ENCODE measurements around the gene METTL9.
"Not testable (repeated sequence)": the region's sequence is repeated elsewhere in the genome, so short reads cannot be mapped to it uniquely, and the experiment has no call there.

METTL9 gene

GRCh38 chr16:21599122-21600030 lies at the start of gene METTL9:
Gene METTL9, plus strand, starts transcription at chr16:21599577. Its CDS starts 157 bp downstream, at chr16:21599734.
- DNase-seq (ENCODE audit: low spot score) = peak; percentile 97

GRCh38 chr16:21549975-21550374 lies 49.4 kb upstream of the METTL9 start:
- DNase-seq (ENCODE audit: low spot score) = not testable (repeated sequence)

GRCh38 chr16:21550435-21550834 lies 48.9 kb upstream of the METTL9 start:
- DNase-seq (ENCODE audit: low spot score) = not testable (repeated sequence)

- not testable (repeated sequence) for DNase-seq (ENCODE audit: low spot score)
Measured at GRCh38 chr16:21551076-21551475, 48.3 kb upstream of the METTL9 start.

GRCh38 chr16:21551600-21551999 lies 47.8 kb upstream of the METTL9 start:
- not testable (repeated sequence) for DNase-seq (ENCODE audit: low spot score)

GRCh38 chr16:21553481-21554296 lies 45.7 kb upstream of the METTL9 start:
- DNase-seq (ENCODE audit: low spot score) = peak; percentile 37

- peak; percentile 90 for DNase-seq (ENCODE audit: low spot score)
Measured at GRCh38 chr16:21554795-21555585, 44.4 kb upstream of the METTL9 start.

GRCh38 chr16:21555621-21556020 lies 43.8 kb upstream of the METTL9 start:
- DNase-seq (ENCODE audit: low spot score) = peak; percentile 62

GRCh38 chr16:21556026-21556595 lies 43.3 kb upstream of the METTL9 start:
- DNase-seq (ENCODE audit: low spot score) = peak; percentile 12

- peak; percentile 58 for DNase-seq (ENCODE audit: low spot score)
Measured at GRCh38 chr16:21556651-21557241, 42.6 kb upstream of the METTL9 start.

GRCh38 chr16:21560462-21560861 lies 38.9 kb upstream of the METTL9 start:
- DNase-seq (ENCODE audit: low spot score) = no peak

GRCh38 chr16:21563676-21564075 lies 35.7 kb upstream of the METTL9 start:
- no peak for DNase-seq (ENCODE audit: low spot score)

GRCh38 chr16:21564367-21564766 lies 35.0 kb upstream of the METTL9 start:
- not testable (repeated sequence) for DNase-seq (ENCODE audit: low spot score)

GRCh38 chr16:21565507-21565860 lies 33.9 kb upstream of the METTL9 start:
- DNase-seq (ENCODE audit: low spot score) = no peak

GRCh38 chr16:21565861-21566669 lies 33.3 kb upstream of the METTL9 start:
- no peak for DNase-seq (ENCODE audit: low spot score)

GRCh38 chr16:21566891-21567414 lies 32.4 kb upstream of the METTL9 start:
- no peak for DNase-seq (ENCODE audit: low spot score)

- not testable (repeated sequence) for DNase-seq (ENCODE audit: low spot score)
Measured at GRCh38 chr16:21567496-21567895, 31.9 kb upstream of the METTL9 start.

GRCh38 chr16:21568502-21569189 lies 30.7 kb upstream of the METTL9 start:
- no peak for DNase-seq (ENCODE audit: low spot score)

GRCh38 chr16:21570676-21571017 lies 28.7 kb upstream of the METTL9 start:
- DNase-seq (ENCODE audit: low spot score) = no peak

- not testable (repeated sequence) for DNase-seq (ENCODE audit: low spot score)
Measured at GRCh38 chr16:21573506-21573905, 25.9 kb upstream of the METTL9 start.
